ENCODE data around the gene KIAA0319L.

DNA sequence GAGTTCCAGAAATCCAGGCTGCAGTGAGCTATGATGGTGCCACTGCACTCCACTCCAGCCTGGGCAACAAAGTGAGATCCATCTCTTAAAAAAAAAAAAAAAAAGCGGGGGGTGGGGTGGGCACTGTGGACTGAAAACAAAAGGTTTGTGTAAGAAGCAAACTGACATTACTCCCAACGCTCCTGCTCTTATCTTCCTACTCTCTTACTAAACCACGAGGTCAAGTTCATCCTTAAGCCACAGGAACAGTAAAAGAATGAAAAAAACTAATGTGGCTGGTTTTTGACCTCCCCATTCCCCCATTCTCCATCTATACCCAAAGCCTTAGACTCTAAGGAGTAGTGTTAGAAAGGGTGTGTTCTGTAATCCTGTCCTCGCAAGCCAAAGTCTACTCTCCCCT, 46.7 kb upstream of the KIAA0319L start:
- no peak for TF ChIP-seq ARNT (IDR thresholded peaks at IDR 0.05)
- TF ChIP-seq ZNF384 (IDR thresholded peaks at IDR 0.05), result no peak
- no peak for TF ChIP-seq NFRKB (IDR thresholded peaks at IDR 0.05)
- no peak for TF ChIP-seq SUZ12 (IDR thresholded peaks at IDR 0.05)
- no peak for TF ChIP-seq FOXM1 (IDR thresholded peaks at IDR 0.05; ENCODE audit: borderline replicate concordance)
- no peak for TF ChIP-seq HDGF (IDR thresholded peaks at IDR 0.05; ENCODE audit: borderline replicate concordance)
- no peak for TF ChIP-seq BHLHE40 (IDR thresholded peaks at IDR 0.05; ENCODE audit: borderline replicate concordance)
- TF ChIP-seq TARDBP (IDR thresholded peaks at IDR 0.05), result no peak
